ENCODE measurements around the gene RNF135. TPM values are rescaled to one million over a fixed set of nuclear protein-coding genes. Genes with fewer than 3 reads are reported as not detected.

RNF135 gene, protein sequence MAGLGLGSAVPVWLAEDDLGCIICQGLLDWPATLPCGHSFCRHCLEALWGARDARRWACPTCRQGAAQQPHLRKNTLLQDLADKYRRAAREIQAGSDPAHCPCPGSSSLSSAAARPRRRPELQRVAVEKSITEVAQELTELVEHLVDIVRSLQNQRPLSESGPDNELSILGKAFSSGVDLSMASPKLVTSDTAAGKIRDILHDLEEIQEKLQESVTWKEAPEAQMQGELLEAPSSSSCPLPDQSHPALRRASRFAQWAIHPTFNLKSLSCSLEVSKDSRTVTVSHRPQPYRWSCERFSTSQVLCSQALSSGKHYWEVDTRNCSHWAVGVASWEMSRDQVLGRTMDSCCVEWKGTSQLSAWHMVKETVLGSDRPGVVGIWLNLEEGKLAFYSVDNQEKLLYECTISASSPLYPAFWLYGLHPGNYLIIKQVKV
- 14.6 and 22.0 TPM in 2 replicates for total RNA-seq

GRCh38 chr17:30970831-30971567, at the start of gene RNF135:
RNF135 (plus strand) TSS chr17:30971039; CDS start chr17:30971074, 35 bp downstream.

DNA sequence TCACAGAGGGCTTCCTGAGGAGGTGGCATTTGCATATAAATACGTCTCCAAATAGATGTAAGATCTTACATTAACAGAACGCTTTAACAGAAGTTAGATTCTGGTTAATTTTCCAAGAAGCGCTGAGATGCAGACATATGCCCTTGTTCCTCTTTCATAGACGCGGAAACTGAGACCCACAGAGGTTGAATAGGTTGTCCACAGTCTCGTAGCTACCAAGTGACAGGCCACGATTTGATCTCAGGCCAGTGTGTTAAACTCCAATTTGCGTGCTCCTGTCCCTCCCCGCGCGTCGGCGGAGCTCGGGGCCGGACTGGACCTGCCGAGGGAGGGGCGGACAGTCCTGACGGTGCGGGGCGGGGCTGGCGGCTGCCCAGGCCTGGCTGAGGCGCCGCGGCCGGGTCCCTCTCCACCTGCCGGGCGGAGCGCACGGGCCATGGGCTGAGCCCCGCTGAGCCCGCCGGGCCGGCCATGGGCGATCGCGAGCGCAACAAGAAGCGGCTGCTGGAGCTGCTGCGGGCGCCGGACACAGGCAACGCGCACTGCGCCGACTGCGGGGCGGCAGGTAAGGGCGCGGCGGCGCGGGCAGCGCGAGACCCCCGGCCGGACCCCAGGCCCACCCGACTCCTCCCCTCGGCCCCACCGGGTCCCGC, 49.2 kb upstream of the RNF135 start, which contains the start of gene ADAP2:
TSS of gene ADAP2 (plus strand) at position 402 of the 653 bp plus-strand sequence. CDS start at position 472, 70 bp downstream.

Other genes starting within 250 kb of the RNF135 start
- 4.8 and 9.8 TPM in 2 replicates for gene CRLF3, start 146.3 kb upstream of the RNF135 start, total RNA-seq
- gene ATAD5, start 139.1 kb upstream of the RNF135 start, total RNA-seq = 2.5 and 3.8 TPM in 2 replicates
- 7.0 and 16.1 TPM in 2 replicates for gene TEFM, start 64.8 kb upstream of the RNF135 start, total RNA-seq
- 2.1 and 2.8 TPM in 2 replicates for gene ADAP2, start 49.1 kb upstream of the RNF135 start, total RNA-seq
- gene NF1, start 123.9 kb downstream of the RNF135 start, total RNA-seq = 26.5 and 33.0 TPM in 2 replicates